ACC112 (cell line): Measurements from ENCODE around the gene GNAS-AS1.

Experiments used
- H2AFZ ChIP-seq: fragments of 200-600 bp; sonication (generic); one replicate; pipeline ENCODE4 v1.6.0; 2017; ENCODE audit warnings: antibody characterized with exemption, low read length; ENCODE audit not compliant: unreplicated experiment
- H3K27ac ChIP-seq: fragments of 200-600 bp; sonication (generic); 2 replicates; pipeline ENCODE4 v1.5.1; 2014; ENCODE audit warnings: low read depth, mild to moderate bottlenecking, antibody characterized with exemption, low read length, moderate library complexity
- H3K27me3 ChIP-seq: fragments of 200-600 bp; sonication (generic); 2 replicates; pipeline ENCODE4 v1.6.1; 2014; ENCODE audit warnings: mild to moderate bottlenecking, antibody characterized with exemption, low read length, moderate library complexity, mixed read lengths; ENCODE audit not compliant: insufficient read depth
- H3K36me3 ChIP-seq: fragments of 200-600 bp; sonication (generic); 2 replicates; pipeline ENCODE4 v1.6.1; 2016; ENCODE audit warnings: mild to moderate bottlenecking, antibody characterized with exemption, low read length, moderate library complexity, mixed read lengths; ENCODE audit not compliant: insufficient read depth
- H3K4me1 ChIP-seq: fragments of 200-600 bp; sonication (generic); one replicate; pipeline ENCODE4 v1.6.1; 2016; ENCODE audit warnings: low read length, mixed read lengths; ENCODE audit not compliant: insufficient read depth, unreplicated experiment, control insufficient read depth
- H3K4me3 ChIP-seq: fragments of 200-600 bp; sonication (generic); 2 replicates; pipeline ENCODE4 v1.5.1; 2014; ENCODE audit warnings: mild to moderate bottlenecking, low read depth, low read length
- H3K79me2 ChIP-seq: fragments of 200-600 bp; sonication (generic); one replicate; pipeline ENCODE4 v1.6.0; 2016; ENCODE audit warnings: low read length; ENCODE audit not compliant: control insufficient read depth, unreplicated experiment, insufficient read depth

GNAS-AS1 gene

GRCh38 chr20:58855506-58856389 is 5.0 kb upstream of the GNAS-AS1 start:
- Histone ChIP-seq H3K27ac (no peak overlapping the region), H3K4me3 (peak overlapping the region; percentile 58; the same call in 1 of the 2 replicates), H3K4me1 (peaks cover 3% of the 10 kb centered on the region), H3K79me2 (no peaks in the 10 kb centered on the region), H3K27me3 (peaks cover 64% of the 10 kb centered on the region), H2AFZ (no peak overlapping the region), H3K36me3 (no peaks in the 10 kb centered on the region)

- H3K4me1 ChIP-seq, result peaks cover 3% of the 10 kb centered on the region
- H3K79me2 ChIP-seq, result no peaks in the 10 kb centered on the region
- H3K27ac ChIP-seq, result no peak overlapping the region
- H3K36me3 ChIP-seq, result no peaks in the 10 kb centered on the region
- peak overlapping the region; percentile 58 for H3K4me3 ChIP-seq
- H2AFZ ChIP-seq, result peak overlapping the region; percentile 18
- peaks cover 64% of the 10 kb centered on the region for H3K27me3 ChIP-seq
Observed at GRCh38 chr20:58854638-58855471, 4.2 kb upstream of the GNAS-AS1 start.

GRCh38 chr20:58853976-58854637 is 3.4 kb upstream of the GNAS-AS1 start:
- H2AFZ ChIP-seq, result no peak overlapping the region
- H3K27me3 ChIP-seq, result peaks cover 71% of the 10 kb centered on the region

GRCh38 chr20:58853466-58853865 is 2.8 kb upstream of the GNAS-AS1 start:
- Histone ChIP-seq H3K4me1 (peaks cover 3% of the 10 kb centered on the region), H3K27ac (no peak overlapping the region), H3K36me3 (no peaks in the 10 kb centered on the region), H2AFZ (no peak overlapping the region), H3K4me3 (no peak overlapping the region), H3K79me2 (no peaks in the 10 kb centered on the region), H3K27me3 (peaks cover 69% of the 10 kb centered on the region)

More at GRCh38 chr20:58853976-58854637, 3.4 kb upstream of the GNAS-AS1 start:
- Histone ChIP-seq H3K27ac (no peak overlapping the region), H3K4me3 (peak overlapping the region; percentile 58; the same call in 1 of the 2 replicates), H3K79me2 (no peaks in the 10 kb centered on the region), H3K4me1 (peaks cover 3% of the 10 kb centered on the region), H3K36me3 (no peaks in the 10 kb centered on the region)

- H3K27ac ChIP-seq, result no peak within 1 kb of the TSS
- no peaks in the 10 kb centered on the region for H3K79me2 ChIP-seq
- no peaks in the 10 kb centered on the region for H3K36me3 ChIP-seq
- H2AFZ ChIP-seq, result peak within 1 kb of the TSS; percentile 11
- peak within 1 kb of the TSS; percentile 76 for H3K4me3 ChIP-seq
- peaks cover 3% of the 10 kb centered on the region for H3K4me1 ChIP-seq
- peaks cover 63% of the 10 kb centered on the region for H3K27me3 ChIP-seq
Observed at GRCh38 chr20:58852543-58853271, 2.0 kb upstream of the GNAS-AS1 start, which contains the start of gene GNAS. Gene GNAS (plus strand): TSS chr20:58852716.

GRCh38 chr20:58851969-58852458 is 1.3 kb upstream of the GNAS-AS1 start:
- Histone ChIP-seq H2AFZ (peak overlapping the region; percentile 11), H3K27ac (no peak overlapping the region), H3K4me3 (peak overlapping the region; percentile 76), H3K79me2 (no peaks in the 10 kb centered on the region), H3K27me3 (peaks cover 63% of the 10 kb centered on the region), H3K4me1 (peaks cover 3% of the 10 kb centered on the region), H3K36me3 (no peaks in the 10 kb centered on the region)

GRCh38 chr20:58851221-58851968 is 693 bp upstream of the GNAS-AS1 start:
- Histone ChIP-seq H3K27ac (no peak overlapping the region), H3K27me3 (peaks cover 63% of the 10 kb centered on the region), H3K4me1 (peaks cover 3% of the 10 kb centered on the region), H3K4me3 (peak overlapping the region; percentile 76), H3K79me2 (no peaks in the 10 kb centered on the region), H2AFZ (no peak overlapping the region), H3K36me3 (no peaks in the 10 kb centered on the region)

- H3K36me3 ChIP-seq, result no peaks in the 10 kb centered on the region
- no peaks in the 10 kb centered on the region for H3K79me2 ChIP-seq
- H2AFZ ChIP-seq, result no peak overlapping the region
- H3K4me1 ChIP-seq, result no peaks in the 10 kb centered on the region
- peaks cover 70% of the 10 kb centered on the region for H3K27me3 ChIP-seq
- H3K27ac ChIP-seq, result no peak overlapping the region
- H3K4me3 ChIP-seq, result no peak overlapping the region
Observed at GRCh38 chr20:58847463-58847862, 3.2 kb downstream of the GNAS-AS1 start.

GRCh38 chr20:58845706-58846105 is 5.0 kb downstream of the GNAS-AS1 start:
- no peaks in the 10 kb centered on the region for H3K4me1 ChIP-seq
- H3K36me3 ChIP-seq, result no peaks in the 10 kb centered on the region
- peaks cover 82% of the 10 kb centered on the region for H3K27me3 ChIP-seq
- H3K79me2 ChIP-seq, result no peaks in the 10 kb centered on the region
- no peak overlapping the region for H3K4me3 ChIP-seq
- no peak overlapping the region for H3K27ac ChIP-seq
- H2AFZ ChIP-seq, result no peak overlapping the region
